SU-DHL-6 (cell line): ENCODE data around the gene STK33.

Experiments
- H2AFZ ChIP-seq: fragments of 200-600 bp; sonication (generic); 2 replicates; pipeline ENCODE4 v1.6.1; 2014; ENCODE audit warnings: low read depth, mild to moderate bottlenecking, moderate library complexity, mixed read lengths, antibody characterized with exemption, low read length; ENCODE audit not compliant: severe bottlenecking
- H3F3A ChIP-seq: fragments of 200-600 bp; shearing (Covaris generic); 2 replicates; pipeline ENCODE4 v1.6.0; 2016; ENCODE audit warnings: antibody characterized with exemption, mild to moderate bottlenecking; ENCODE audit not compliant: insufficient read depth
- H3K27ac ChIP-seq: fragments of 200-600 bp; sonication (generic); 2 replicates; pipeline ENCODE4 v1.5.1; 2016; ENCODE audit warnings: low read depth, mild to moderate bottlenecking, low read length, moderate library complexity, mixed read lengths
- H3K27me3 ChIP-seq: fragments of 200-600 bp; sonication (generic), shearing (Covaris generic); 2 replicates; pipeline ENCODE4 v1.6.0; 2014; ENCODE audit warnings: mild to moderate bottlenecking, low read length
- H3K36me3 ChIP-seq: fragments of 200-600 bp; sonication (generic); 2 replicates; pipeline ENCODE4 v1.6.1; 2014; ENCODE audit warnings: mild to moderate bottlenecking, low read length, mixed read lengths
- H3K4me2 ChIP-seq: fragments of 300-600, 200-600 bp; shearing (Covaris generic), sonication (generic); 2 replicates; pipeline ENCODE4 v1.6.0; 2014; ENCODE audit warnings: low read length, low read depth, mild to moderate bottlenecking; ENCODE audit not compliant: poor library complexity, severe bottlenecking
- H3K4me3 ChIP-seq: fragments of 200-600 bp; sonication (generic); 2 replicates; pipeline ENCODE4 v1.5.1; 2014; ENCODE audit warnings: antibody characterized with exemption, low read length, mild to moderate bottlenecking, mixed read lengths; ENCODE audit not compliant: insufficient read depth, poor library complexity, severe bottlenecking
- H3K79me2 ChIP-seq: fragments of 200-600 bp; sonication (generic); 2 replicates; pipeline ENCODE4 v1.6.1; 2014; ENCODE audit warnings: mild to moderate bottlenecking, low read length, moderate library complexity; ENCODE audit not compliant: insufficient read depth
- H3K9ac ChIP-seq: fragments of 200-600 bp; sonication (generic); 2 replicates; pipeline ENCODE4 v1.7.0; 2014; ENCODE audit warnings: mild to moderate bottlenecking, low read length
- H3K9me2 ChIP-seq: fragments of 200-600 bp; sonication (generic); replicated peaks from 2 replicates; pipeline ENCODE4 v1.6.1; 2014; ENCODE audit warnings: low read length; ENCODE audit not compliant: insufficient read depth
- H3K9me3 ChIP-seq: fragments of 200-600 bp; sonication (generic); 2 replicates; pipeline ENCODE4 v1.6.1; 2014; ENCODE audit warnings: low read length, mixed read lengths; ENCODE audit not compliant: insufficient read depth
- H4K20me1 ChIP-seq: fragments of 200-600 bp; sonication (generic); 2 replicates; pipeline ENCODE4 v1.6.1; 2014; ENCODE audit warnings: low read depth, mild to moderate bottlenecking, antibody characterized with exemption, low read length, moderate library complexity, mixed read lengths
- CTCF ChIP-seq: fragments of 200-600 bp; sonication (generic); IDR thresholded peaks from one replicate; pipeline ENCODE4 v1.5.1; 2017; ENCODE audit warnings: antibody characterized with exemption, mild to moderate bottlenecking, low read length, moderate library complexity; ENCODE audit not compliant: insufficient read depth, poor library complexity, severe bottlenecking
- EZH2phosphoT487 ChIP-seq: fragments of 200-600 bp; sonication (generic), shearing (Covaris generic); conservative IDR thresholded peaks from 2 replicates; pipeline ENCODE4 v1.6.1; 2018; ENCODE audit warnings: mild to moderate bottlenecking, antibody characterized with exemption, low read length, moderate library complexity, mixed read lengths

Gene STK33

GRCh38 chr11:8459711-8460399 is 134.2 kb downstream of the STK33 start:
- Histone ChIP-seq H3K9me3 (no peaks in the 10 kb centered on the region), H3K36me3 (no peaks in the 10 kb centered on the region), H3K27ac (no peak overlapping the region), H3K4me3 (no peak overlapping the region), H3K9ac (no peak overlapping the region), H4K20me1 (no peaks in the 10 kb centered on the region), H2AFZ (no peak overlapping the region), H3K27me3 (no peaks in the 10 kb centered on the region), H3K79me2 (no peaks in the 10 kb centered on the region), H3F3A (no peaks in the 10 kb centered on the region), H3K9me2 (no peaks in the 10 kb centered on the region), H3K4me2 (no peak overlapping the region)
- TF ChIP-seq EZH2phosphoT487 (no peak), CTCF (no peak)

DNA sequence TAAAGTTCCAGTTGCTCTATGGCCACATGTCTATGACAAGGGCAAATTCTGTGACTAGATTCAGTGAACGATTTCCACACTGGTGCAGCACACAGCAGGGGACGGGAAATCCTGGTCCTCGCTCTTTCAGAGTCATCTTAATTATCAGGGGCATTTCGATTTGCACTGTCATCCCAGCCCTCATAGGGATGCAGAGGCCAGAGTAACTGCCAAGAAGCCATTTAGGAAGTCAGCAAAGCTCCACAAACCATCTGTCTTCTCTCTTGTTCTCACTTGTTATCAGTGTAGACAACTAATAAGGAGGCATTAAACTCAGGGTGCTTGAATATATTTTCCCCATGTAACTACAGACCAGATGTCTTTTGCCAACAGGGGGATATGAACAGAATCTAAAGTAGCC is 151.7 kb downstream of the STK33 start:
- Histone ChIP-seq H3K9me2 (no peaks in the 10 kb centered on the region), H3K79me2 (no peaks in the 10 kb centered on the region), H3K4me3 (no peak overlapping the region), H2AFZ (no peak overlapping the region), H3K9me3 (no peaks in the 10 kb centered on the region), H3F3A (no peaks in the 10 kb centered on the region), H3K27me3 (no peaks in the 10 kb centered on the region), H4K20me1 (no peaks in the 10 kb centered on the region), H3K36me3 (no peaks in the 10 kb centered on the region), H3K4me2 (no peak overlapping the region), H3K9ac (no peak overlapping the region), H3K27ac (no peak overlapping the region)
- TF ChIP-seq CTCF (no peak), EZH2phosphoT487 (no peak)

DNA sequence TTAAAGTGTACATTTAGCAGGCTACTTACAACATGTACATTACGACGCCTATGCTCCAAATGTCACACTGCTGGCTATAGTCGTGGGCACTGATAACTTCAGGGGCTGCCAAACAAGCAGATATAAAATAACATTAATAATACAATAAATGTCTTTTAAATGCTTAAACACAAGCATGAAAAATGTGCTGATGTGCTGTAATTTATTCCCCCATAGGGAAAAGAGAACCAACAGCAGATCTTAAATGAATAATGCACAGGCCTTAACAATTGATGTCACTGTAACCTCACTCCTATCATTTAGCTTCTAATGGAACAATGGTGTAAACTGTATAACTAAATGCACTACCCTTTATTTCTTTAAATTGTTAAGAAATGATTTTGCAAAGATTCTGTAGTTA is 153.4 kb downstream of the STK33 start:
- Histone ChIP-seq H4K20me1 (no peaks in the 10 kb centered on the region), H3K79me2 (no peaks in the 10 kb centered on the region), H3K27me3 (no peaks in the 10 kb centered on the region), H3K4me3 (no peak overlapping the region), H3K9ac (no peak overlapping the region), H3K36me3 (0 out of 2 replicates have a peak, but pooled peaks cover 1% of the 10 kb centered on the region), H3K27ac (no peak overlapping the region), H3F3A (no peaks in the 10 kb centered on the region), H3K9me2 (no peaks in the 10 kb centered on the region), H3K9me3 (no peaks in the 10 kb centered on the region), H2AFZ (no peak overlapping the region), H3K4me2 (no peak overlapping the region)
- TF ChIP-seq CTCF (no peak), EZH2phosphoT487 (no peak)
